Adrenal gland (tissue), 5 donors: ENCODE measurements around the gene TMEM33.

Source experiments
- POLR2A ChIP-seq, 2 donors: fragments of 450-650 bp; IDR thresholded peaks; one replicate each; pipeline ENCODE4 v1.6.1; 2017; ENCODE audit warnings: antibody characterized with exemption in 2 of 2, mild to moderate bottlenecking in 2 of 2, moderate library complexity in 1 of 2
- TF ChIP-seq, protein P1 (sequence below), 6 experiments: fragments of 450-650 bp in 4 of 6; fragments of 200-600 bp in 2 of 6; sonication (generic) in 1 of 6; IDR thresholded peaks; 1 replicate in 5 of 6; 2 replicates in 1 of 6; pipeline versions ENCODE4 v1.5.1 to v1.8.0; 2016 to 2021; ENCODE audit warnings: antibody characterized with exemption in 6 of 6, mild to moderate bottlenecking in 2 of 6, moderate library complexity in 1 of 6
- donor health status: DM: no; HTN: no; CAD: no.

- TF ChIP-seq, protein P1, sequence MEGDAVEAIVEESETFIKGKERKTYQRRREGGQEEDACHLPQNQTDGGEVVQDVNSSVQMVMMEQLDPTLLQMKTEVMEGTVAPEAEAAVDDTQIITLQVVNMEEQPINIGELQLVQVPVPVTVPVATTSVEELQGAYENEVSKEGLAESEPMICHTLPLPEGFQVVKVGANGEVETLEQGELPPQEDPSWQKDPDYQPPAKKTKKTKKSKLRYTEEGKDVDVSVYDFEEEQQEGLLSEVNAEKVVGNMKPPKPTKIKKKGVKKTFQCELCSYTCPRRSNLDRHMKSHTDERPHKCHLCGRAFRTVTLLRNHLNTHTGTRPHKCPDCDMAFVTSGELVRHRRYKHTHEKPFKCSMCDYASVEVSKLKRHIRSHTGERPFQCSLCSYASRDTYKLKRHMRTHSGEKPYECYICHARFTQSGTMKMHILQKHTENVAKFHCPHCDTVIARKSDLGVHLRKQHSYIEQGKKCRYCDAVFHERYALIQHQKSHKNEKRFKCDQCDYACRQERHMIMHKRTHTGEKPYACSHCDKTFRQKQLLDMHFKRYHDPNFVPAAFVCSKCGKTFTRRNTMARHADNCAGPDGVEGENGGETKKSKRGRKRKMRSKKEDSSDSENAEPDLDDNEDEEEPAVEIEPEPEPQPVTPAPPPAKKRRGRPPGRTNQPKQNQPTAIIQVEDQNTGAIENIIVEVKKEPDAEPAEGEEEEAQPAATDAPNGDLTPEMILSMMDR (IDR thresholded peaks at IDR 0.05) = no peak
- no peak for TF ChIP-seq POLR2A (IDR thresholded peaks at IDR 0.05)
Measured at GRCh38 chr4:41913509-41913908, 21.7 kb upstream of the TMEM33 start.
